ENCODE measurements around the gene SH2D2A. TPM values are rescaled to one million over a fixed set of nuclear protein-coding genes. Genes with fewer than 3 reads are reported as not detected.

SH2D2A gene
- total and polyA plus RNA-seq, 4 donors: 0.33 to 0.53 (median 0.51) TPM; not detected in 1

DNA sequence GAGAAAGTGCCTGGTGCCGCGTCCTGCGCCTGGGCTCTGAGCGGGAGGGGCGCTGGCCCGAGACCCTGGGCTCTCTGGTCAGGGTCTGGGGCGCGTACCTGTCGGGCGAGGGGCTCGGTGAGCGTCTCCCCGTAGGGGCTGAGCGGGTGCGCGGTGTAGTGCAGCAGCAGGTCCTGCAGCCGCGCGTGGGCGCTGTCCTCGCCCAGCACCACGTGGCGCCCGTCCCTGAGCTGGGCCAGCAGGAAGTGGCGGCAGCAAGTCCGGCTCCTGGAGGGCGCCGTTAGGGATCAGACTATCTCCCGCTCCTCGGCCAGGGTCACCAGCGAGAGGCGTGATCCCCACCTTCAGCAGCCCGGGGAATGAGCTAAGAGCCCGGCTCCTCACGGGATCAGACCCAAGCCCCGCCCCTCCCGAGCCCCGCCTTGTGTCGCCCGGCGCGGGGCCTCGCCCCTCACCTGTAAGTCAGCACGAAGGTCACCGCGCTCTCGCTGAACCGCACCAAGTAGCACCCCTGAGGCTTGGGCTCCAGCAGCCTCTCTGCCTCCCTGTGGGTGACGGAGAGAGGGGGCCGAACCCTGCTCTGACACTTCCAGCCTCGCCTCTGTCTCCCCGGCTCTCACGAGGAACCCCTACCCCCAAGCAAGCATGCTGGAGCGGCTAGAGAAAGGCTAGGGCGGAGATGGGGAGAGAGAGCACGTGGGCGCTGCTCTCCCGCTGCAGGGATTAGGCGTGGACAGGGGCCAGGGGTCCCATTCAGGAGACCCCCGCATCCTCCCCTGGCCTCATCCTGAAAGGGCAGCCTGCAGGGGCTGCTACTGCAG, 2.7 kb downstream of the SH2D2A start:
- Histone ChIP-seq H3K4me3 (ENCODE audit: low read depth, low read length) (peak overlapping the region; percentile 45), H3K27me3 (ENCODE audit: control insufficient read depth, insufficient read depth, low read length) (peaks cover 13% of the 10 kb centered on the region), H3K9me3 (ENCODE audit: control insufficient read depth, insufficient read depth, low read length) (no peaks in the 10 kb centered on the region), H3K27ac (ENCODE audit: low read depth, low read length) (no peak overlapping the region), H3K4me1 (ENCODE audit: control insufficient read depth, insufficient read depth, low read length) (peaks cover 32% of the 10 kb centered on the region), H3K36me3 (ENCODE audit: control insufficient read depth, insufficient read depth, low read length) (no peaks in the 10 kb centered on the region)
- 3% methylated on average over 55 of the region's 60 CpGs for WGBS (ENCODE audit: insufficient coverage)
- peak in 2 of 6 donors; percentile 67 to 68 for DNase-seq (ENCODE audit: low read depth in 4 of 6, low spot score in 6 of 6)

DNA sequence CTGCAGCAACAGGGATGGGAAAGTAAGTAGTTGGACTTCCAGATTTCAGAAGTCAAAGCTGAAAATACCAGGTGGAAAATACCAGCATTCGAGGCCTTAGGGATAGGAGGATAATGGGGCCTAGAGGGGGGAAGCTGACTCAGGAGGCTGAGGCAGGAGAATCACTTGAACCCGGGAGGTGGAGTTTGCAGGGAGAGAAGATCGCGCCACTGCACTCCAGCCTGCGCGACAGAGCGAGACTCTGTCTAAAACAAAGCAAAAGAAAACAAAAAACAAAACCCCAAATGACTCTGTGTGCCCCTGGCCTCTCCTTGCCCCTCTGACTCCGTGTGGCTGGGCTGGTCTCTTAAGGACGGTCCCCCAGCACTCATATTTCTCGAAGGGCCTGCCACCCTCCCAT, 3.4 kb downstream of the SH2D2A start:
- H3K27me3 ChIP-seq (ENCODE audit: control insufficient read depth, insufficient read depth, low read length): peaks cover 13% of the 10 kb centered on the region
- DNase-seq (ENCODE audit: low read depth in 4 of 6, low spot score in 6 of 6): no peak
- H3K27ac ChIP-seq (ENCODE audit: low read depth, low read length): no peak overlapping the region
- WGBS (ENCODE audit: insufficient coverage): 33% methylated on average over 4 of the region's 10 CpGs
- H3K4me3 ChIP-seq (ENCODE audit: low read depth, low read length): peak overlapping the region; percentile 45
- H3K36me3 ChIP-seq (ENCODE audit: control insufficient read depth, insufficient read depth, low read length): peaks cover 4% of the 10 kb centered on the region
- peaks cover 32% of the 10 kb centered on the region for H3K4me1 ChIP-seq (ENCODE audit: control insufficient read depth, insufficient read depth, low read length)
- no peaks in the 10 kb centered on the region for H3K9me3 ChIP-seq (ENCODE audit: control insufficient read depth, insufficient read depth, low read length)

DNA sequence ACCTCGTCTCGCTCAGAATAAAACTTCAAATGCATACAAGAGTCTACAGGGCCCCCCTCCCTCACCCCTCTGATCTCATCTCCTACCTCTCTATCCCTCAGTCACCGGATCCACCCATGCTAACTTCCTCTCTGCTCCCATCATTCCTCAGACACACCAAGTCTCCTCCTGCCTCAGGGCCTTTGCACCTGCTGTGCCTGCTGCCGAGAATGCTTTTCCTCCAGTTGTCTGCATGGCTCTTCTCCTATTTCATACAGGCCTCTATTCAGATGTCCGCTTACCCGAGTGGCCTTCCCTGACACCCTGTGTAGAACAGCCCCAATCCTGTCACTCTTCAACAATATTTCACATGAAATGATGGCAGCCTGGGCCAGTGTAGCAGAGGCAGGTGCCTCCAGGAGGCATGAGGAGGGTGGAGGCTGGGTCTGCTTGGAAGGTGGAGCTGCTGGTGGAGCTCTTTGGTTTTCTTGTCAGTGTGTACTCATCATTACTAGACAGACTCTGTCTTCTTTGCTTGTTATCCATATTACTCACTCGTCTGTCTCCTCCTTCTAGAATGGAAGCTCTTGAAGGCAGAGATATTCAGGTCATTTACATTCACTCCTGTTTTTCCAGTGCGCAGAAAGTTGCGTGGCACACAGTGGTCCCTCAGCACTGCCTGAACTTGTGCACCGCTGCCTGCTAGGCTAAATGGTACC, 4.2 kb downstream of the SH2D2A start:
- Histone ChIP-seq H3K36me3 (ENCODE audit: control insufficient read depth, insufficient read depth, low read length) (peaks cover 4% of the 10 kb centered on the region), H3K27me3 (ENCODE audit: control insufficient read depth, insufficient read depth, low read length) (peaks cover 13% of the 10 kb centered on the region), H3K4me3 (ENCODE audit: low read depth, low read length) (no peak overlapping the region), H3K9me3 (ENCODE audit: control insufficient read depth, insufficient read depth, low read length) (no peaks in the 10 kb centered on the region), H3K27ac (ENCODE audit: low read depth, low read length) (no peak overlapping the region), H3K4me1 (ENCODE audit: control insufficient read depth, insufficient read depth, low read length) (peaks cover 32% of the 10 kb centered on the region)
- no peak for DNase-seq (ENCODE audit: low read depth in 4 of 6, low spot score in 6 of 6)
- 94% methylated on average over 9 of the region's 10 CpGs for WGBS (ENCODE audit: insufficient coverage)

DNA sequence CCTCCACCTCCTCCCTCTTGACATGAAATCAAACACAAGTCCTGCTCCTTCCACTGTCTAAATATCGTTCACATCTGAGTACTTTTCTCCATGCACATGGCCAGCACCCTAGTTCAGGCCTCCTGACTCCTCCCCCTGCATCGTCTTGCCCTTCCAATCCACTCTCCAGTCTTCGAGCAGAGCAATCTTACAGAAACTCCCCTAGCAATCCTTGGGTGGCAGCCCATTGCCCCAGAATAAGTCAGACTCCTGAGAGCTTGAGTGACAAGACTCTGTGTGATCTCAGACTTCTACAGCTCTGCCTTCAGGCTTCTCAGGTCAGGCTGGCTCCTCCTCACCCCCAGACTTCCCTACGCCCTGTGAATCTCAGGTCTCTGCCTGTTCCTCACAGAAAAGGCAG, 5.5 kb downstream of the SH2D2A start:
- no peak overlapping the region for H3K27ac ChIP-seq (ENCODE audit: low read depth, low read length)
- H3K4me1 ChIP-seq (ENCODE audit: control insufficient read depth, insufficient read depth, low read length): peaks cover 32% of the 10 kb centered on the region
- H3K9me3 ChIP-seq (ENCODE audit: control insufficient read depth, insufficient read depth, low read length): no peaks in the 10 kb centered on the region
- peaks cover 4% of the 10 kb centered on the region for H3K36me3 ChIP-seq (ENCODE audit: control insufficient read depth, insufficient read depth, low read length)
- DNase-seq (ENCODE audit: low read depth in 4 of 6, low spot score in 6 of 6): no peak
- H3K27me3 ChIP-seq (ENCODE audit: control insufficient read depth, insufficient read depth, low read length): peaks cover 13% of the 10 kb centered on the region
- no peak overlapping the region for H3K4me3 ChIP-seq (ENCODE audit: low read depth, low read length)
- WGBS (ENCODE audit: insufficient coverage): 53% methylated on average over 4 of the region's 4 CpGs

DNA sequence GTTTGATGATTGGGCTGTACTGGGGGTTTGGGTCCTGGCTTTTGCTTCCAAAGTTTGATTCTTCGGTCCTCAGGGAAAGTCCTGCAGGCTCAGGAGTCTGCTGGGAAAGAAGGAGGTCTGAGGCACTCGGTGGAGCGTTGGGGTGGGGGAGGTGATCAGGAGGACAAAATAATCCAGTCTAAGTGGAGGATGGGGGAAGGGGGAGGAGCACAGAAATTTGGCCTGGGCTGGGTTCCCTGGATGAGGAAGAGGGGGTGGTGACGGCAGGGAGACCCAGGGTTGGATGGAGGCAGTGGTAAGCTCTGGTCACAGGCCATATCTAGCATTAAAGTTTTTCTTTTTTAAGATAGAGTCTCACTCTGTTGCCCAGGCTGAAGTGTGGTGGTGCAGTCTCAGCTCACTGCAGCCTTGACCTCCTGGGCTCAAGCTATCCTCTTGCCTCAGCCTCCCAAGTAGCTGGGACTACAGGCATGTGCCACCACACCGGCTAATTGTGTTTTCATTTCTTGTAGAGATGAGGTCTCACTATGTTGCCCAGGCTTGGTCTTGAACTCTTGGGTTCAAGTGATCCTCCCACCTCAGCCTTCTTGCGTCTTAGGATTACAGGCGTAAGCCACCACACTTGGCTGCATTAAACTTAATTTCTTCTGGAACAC, 6.8 kb downstream of the SH2D2A start:
- no peak overlapping the region for H3K4me3 ChIP-seq (ENCODE audit: low read depth, low read length)
- H3K36me3 ChIP-seq (ENCODE audit: control insufficient read depth, insufficient read depth, low read length): peaks cover 5% of the 10 kb centered on the region
- WGBS (ENCODE audit: insufficient coverage): 70% methylated on average over 6 of the region's 7 CpGs
- H3K9me3 ChIP-seq (ENCODE audit: control insufficient read depth, insufficient read depth, low read length): no peaks in the 10 kb centered on the region
- no peak for DNase-seq (ENCODE audit: low read depth in 4 of 6, low spot score in 6 of 6)
- peaks cover 13% of the 10 kb centered on the region for H3K27me3 ChIP-seq (ENCODE audit: control insufficient read depth, insufficient read depth, low read length)
- peaks cover 31% of the 10 kb centered on the region for H3K4me1 ChIP-seq (ENCODE audit: control insufficient read depth, insufficient read depth, low read length)
- H3K27ac ChIP-seq (ENCODE audit: low read depth, low read length): no peak overlapping the region

DNA sequence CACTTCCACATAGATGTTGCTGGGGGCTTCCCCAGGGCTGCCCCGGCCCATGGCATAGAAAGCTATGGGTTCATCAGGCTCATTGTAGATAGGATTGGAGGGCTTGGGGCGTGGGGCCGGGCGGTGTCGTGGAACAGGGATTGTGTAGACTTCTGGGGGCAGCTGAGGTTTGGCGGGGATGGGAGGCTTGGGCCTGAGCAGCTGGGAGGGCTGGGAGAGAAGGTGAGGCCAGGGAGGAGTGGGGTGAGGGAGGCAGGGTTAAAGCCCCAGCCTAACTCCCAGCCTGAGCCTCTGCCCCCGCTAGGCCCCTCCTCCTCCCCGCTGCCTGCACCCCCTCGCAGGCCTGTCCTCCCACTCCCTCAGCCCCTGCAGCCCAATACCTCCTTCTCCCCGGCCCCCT, 7.4 kb downstream of the SH2D2A start:
- Histone ChIP-seq H3K9me3 (ENCODE audit: control insufficient read depth, insufficient read depth, low read length) (no peaks in the 10 kb centered on the region), H3K36me3 (ENCODE audit: control insufficient read depth, insufficient read depth, low read length) (peaks cover 9% of the 10 kb centered on the region), H3K4me3 (ENCODE audit: low read depth, low read length) (no peak overlapping the region), H3K4me1 (ENCODE audit: control insufficient read depth, insufficient read depth, low read length) (peaks cover 29% of the 10 kb centered on the region), H3K27ac (ENCODE audit: low read depth, low read length) (no peak overlapping the region), H3K27me3 (ENCODE audit: control insufficient read depth, insufficient read depth, low read length) (peaks cover 13% of the 10 kb centered on the region)
- WGBS (ENCODE audit: insufficient coverage): 97% methylated on average over 6 of the region's 10 CpGs
- no peak for DNase-seq (ENCODE audit: low read depth in 4 of 6, low spot score in 6 of 6)

DNA sequence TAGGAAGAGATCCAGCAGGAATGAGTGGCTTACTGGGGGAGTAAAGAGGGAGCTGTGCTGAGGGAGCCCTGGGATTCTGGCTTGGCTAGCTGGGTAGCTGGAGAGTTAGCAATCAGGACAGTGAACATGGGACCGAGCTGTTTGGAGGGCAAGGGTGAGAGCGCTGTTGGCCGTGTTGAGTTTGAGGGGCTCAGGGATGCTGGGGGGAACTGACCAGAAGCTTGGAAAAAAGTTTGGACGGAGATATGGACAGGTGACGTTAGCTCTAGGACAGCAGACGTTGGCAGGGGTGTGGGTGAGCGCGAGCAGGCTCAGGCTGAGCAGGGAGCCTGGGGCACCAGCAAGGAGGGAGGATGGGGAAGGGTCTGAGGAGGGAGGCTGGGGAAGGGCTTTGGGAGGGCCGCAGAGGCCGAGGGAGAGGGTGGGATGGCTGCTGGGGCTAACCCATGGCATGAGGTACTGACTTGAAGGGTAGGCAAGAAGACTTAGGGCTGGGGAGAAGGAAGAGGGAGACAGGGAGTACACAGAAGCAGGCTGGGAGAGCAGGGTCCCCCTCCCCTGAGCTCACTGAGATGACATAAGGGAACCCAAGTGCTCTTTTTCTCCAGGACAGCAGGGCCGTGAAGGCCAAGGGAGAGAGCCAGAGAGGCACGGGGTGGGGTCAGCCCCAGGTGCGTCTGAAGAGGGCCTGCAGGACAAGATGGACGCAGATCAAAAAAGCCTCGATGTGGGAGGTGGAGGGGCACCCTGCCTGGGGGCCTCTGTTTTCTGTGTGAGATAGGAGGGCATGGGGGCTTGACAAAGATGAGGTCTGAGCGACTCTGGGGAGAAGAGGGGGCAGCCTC, 8.2 kb downstream of the SH2D2A start:
- Histone ChIP-seq H3K9me3 (ENCODE audit: control insufficient read depth, insufficient read depth, low read length) (no peaks in the 10 kb centered on the region), H3K4me3 (ENCODE audit: low read depth, low read length) (no peak overlapping the region), H3K27me3 (ENCODE audit: control insufficient read depth, insufficient read depth, low read length) (peaks cover 9% of the 10 kb centered on the region), H3K36me3 (ENCODE audit: control insufficient read depth, insufficient read depth, low read length) (peaks cover 13% of the 10 kb centered on the region), H3K27ac (ENCODE audit: low read depth, low read length) (no peak overlapping the region), H3K4me1 (ENCODE audit: control insufficient read depth, insufficient read depth, low read length) (peaks cover 29% of the 10 kb centered on the region)
- 90% methylated on average over 15 of the region's 16 CpGs for WGBS (ENCODE audit: insufficient coverage)
- DNase-seq (ENCODE audit: low read depth in 4 of 6, low spot score in 6 of 6): no peak

DNA sequence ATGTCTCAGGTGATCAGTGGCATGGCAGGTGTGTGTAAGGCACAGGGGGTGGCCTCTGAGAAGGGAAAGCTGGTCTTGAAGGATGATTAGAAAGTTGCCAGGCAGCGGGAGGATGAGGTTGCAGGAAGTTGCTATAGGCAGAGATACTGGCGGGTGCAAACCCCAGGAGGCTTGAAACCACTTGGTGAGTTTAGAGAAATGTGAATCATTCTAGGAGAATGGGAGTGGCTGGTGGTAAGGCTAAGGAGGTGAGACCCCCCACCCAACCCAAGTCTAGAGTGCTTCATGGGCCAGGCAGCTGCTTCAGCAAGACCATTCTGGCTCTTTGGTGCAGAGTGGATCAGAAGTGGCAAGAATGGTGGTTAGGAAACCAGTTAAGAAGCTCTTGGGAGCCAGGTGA, 9.0 kb downstream of the SH2D2A start:
- no peak overlapping the region for H3K4me3 ChIP-seq (ENCODE audit: low read depth, low read length)
- no peaks in the 10 kb centered on the region for H3K9me3 ChIP-seq (ENCODE audit: control insufficient read depth, insufficient read depth, low read length)
- peaks cover 27% of the 10 kb centered on the region for H3K4me1 ChIP-seq (ENCODE audit: control insufficient read depth, insufficient read depth, low read length)
- no peak overlapping the region for H3K27ac ChIP-seq (ENCODE audit: low read depth, low read length)
- WGBS (ENCODE audit: insufficient coverage): 100% methylated on average over 2 of the region's 2 CpGs
- peaks cover 13% of the 10 kb centered on the region for H3K36me3 ChIP-seq (ENCODE audit: control insufficient read depth, insufficient read depth, low read length)
- no peak for DNase-seq (ENCODE audit: low read depth in 4 of 6, low spot score in 6 of 6)
- H3K27me3 ChIP-seq (ENCODE audit: control insufficient read depth, insufficient read depth, low read length): peaks cover 6% of the 10 kb centered on the region
